GM18873 (cell line): ENCODE results near the gene OCA2.
"Not testable (repeated sequence)": the region's sequence is repeated elsewhere in the genome, so short reads cannot be mapped to it uniquely, and the experiment has no call there.

Source experiments
- ATAC-seq: cut with Tn5 transposase; IDR thresholded peaks from one replicate; pipeline ENCODE4 v1.9.1; 2021; ENCODE audit warnings: mild to moderate bottlenecking, moderate library complexity, moderate number of reproducible peaks; ENCODE audit not compliant: unreplicated experiment, low FRiP score

The OCA2 gene

DNA sequence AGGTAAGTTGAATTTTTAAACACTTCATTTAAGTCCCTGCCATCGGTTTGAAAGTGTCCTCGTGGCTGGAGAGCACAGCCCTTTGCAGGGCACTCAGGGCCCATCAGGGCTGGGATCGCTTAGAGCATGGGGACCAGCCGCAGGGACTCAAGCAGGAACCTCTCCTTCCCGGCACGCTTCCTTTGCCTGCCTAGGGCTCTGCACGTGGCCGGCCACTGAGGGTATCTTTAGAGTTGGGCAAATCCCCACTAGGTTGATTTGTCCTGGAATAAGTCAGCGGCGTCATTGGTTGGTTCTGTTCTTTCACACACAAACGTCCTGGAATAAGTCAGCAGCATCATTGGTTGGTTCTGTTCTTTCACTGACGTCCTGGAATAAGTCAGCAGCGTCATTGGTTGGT lies 131.6 kb downstream of the OCA2 start:
- ATAC-seq: no peak

- no peak for ATAC-seq
These were observed 133.6 kb downstream of the OCA2 start for GRCh38 chr15:27965546-27965945.

DNA sequence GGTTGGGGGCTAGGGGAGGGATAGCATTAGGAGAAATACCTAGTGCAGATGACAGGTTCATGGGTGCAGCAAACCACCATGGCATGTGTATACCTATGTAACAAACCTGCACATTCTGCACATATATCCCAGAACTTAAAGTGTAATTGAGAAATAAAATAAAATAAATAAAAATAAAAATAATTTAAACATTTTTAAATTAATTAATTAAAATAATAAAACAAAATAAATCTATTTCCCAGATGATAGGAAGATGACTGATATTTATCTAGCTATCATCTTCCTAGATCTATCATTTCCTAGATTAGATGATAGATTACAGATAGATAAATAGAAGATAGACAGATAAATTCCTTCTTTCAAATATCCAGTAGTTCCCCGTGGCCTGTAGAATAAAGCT lies 137.3 kb downstream of the OCA2 start:
- no peak for ATAC-seq

GRCh38 chr15:27958911-27959578 lies 140.1 kb downstream of the OCA2 start:
- ATAC-seq: no peak

DNA sequence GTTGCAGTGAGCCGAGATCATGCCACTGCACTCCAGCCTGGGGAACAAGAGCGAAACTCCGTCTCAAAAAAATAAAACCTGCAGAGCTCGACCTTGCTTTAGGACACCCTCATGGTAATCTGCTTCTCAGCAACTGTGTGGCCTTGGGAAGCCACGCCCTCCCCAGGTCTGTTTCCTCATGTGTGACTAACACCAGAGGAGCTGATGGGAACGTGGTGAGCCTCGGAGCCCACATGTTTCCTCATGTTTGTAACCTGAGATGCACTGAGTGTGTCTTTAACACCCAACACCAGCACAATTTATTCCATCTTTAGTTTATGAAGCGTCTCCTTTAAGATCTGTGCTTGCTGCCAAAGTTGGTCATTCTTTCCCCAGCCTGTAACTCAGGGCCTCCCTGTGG lies 142.8 kb downstream of the OCA2 start:
- no peak for ATAC-seq

GRCh38 chr15:27955087-27955486 lies 144.0 kb downstream of the OCA2 start:
- no peak for ATAC-seq

DNA sequence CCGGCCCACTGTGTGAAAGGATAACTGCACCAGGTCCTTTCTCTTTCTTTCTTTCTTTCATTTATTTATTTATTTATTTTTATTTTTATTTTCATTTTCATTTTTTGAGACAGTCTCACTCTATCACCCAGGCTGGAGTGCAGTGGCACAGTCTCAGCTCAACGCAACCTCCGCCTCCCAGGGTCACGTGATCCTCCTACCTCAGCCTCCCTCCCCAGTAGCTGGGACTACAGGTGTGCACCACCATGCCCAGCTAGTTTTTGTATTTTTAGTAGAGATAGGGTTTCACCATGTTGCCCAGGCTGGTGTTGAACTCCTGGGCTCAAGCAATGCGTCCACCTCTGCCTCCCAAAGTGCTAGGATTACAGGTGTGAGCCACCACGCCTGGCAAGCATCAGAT lies 146.5 kb downstream of the OCA2 start:
- not testable (repeated sequence) for ATAC-seq

GRCh38 chr15:27951191-27951890 lies 147.8 kb downstream of the OCA2 start:
- ATAC-seq: no peak

- ATAC-seq: no peak
These were observed 150.0 kb downstream of the OCA2 start for GRCh38 chr15:27949089-27949488.

- ATAC-seq: no peak
These were observed 159.9 kb downstream of the OCA2 start for GRCh38 chr15:27939246-27939645.

- ATAC-seq: no peak
These were observed 161.3 kb downstream of the OCA2 start for GRCh38 chr15:27937851-27938250.

DNA sequence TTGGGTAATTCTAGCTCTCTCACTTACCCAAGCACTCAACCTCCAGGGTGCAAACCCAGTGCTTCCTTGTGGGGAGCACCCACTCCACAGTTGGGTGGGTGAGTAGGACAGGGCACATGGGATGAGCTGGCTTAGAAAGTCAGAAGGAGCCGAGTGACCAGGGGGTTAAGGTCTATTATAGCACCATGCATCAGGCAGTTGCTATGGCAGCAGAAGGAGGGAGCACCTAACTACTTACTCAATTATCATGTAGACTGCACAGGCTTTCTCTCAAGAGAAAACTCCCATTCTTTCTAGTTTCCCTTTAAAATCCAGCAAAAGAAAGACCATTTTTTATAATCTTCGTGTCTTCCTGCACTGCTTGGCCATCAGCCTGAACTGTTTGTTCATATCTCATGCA lies 163.0 kb downstream of the OCA2 start:
- no peak for ATAC-seq

DNA sequence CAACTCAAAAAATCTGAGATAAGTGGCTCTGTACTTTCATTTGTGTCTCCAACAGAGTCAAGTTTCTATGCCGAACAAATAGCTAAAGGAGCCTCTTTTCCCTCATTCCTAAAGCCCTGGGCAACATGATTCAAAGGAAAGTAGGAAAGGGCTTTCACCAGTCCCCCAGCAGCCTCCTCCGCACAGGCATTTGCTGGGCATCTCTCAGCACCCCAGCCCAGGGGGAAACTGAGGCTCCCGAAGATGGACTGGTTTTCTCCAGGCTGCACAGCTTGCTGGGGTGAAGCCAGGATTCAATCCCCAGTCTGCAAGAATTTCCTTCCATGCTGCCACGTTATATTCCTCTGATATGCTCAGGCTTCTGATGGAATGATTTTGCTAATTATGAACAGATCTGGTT lies 163.8 kb downstream of the OCA2 start:
- no peak for ATAC-seq

DNA sequence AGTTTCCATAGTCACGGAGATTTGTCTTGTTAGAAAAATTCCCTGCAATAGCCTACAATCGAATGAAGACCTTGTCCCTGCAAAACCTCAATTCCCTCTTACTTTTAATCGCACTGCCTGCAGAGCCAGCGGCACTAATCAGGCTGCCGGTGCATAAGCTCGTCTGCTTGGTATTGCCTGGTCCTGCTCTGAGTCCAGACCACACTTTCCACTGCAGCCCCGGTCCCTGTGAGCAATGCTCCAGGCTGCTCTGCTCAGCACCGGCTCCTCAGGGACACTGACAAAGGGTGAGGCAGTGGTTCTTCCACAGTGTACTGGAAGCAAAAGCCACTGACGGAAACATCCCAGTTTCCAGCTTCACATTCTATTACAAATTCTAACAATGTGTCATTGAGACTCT lies 164.3 kb downstream of the OCA2 start:
- no peak for ATAC-seq

DNA sequence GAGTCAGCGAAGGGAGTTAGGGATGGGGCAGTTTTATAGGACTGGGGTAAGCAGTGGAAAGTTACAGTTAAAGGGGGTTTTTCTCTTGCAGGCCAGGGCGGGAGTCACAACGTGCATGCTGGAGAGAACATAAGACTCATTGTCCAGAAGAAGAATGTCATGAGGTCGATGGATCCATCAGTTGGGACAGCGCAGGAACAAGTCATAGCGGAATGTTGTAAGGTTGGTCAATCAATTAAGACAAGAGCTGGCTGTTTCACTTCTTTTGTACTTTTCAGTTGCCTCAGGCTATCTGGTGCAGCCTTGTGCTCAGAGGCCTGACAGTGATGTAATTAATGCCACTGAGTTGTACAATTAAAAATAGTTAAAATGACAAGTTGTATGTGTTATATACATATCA lies 165.6 kb downstream of the OCA2 start:
- ATAC-seq: no peak

DNA sequence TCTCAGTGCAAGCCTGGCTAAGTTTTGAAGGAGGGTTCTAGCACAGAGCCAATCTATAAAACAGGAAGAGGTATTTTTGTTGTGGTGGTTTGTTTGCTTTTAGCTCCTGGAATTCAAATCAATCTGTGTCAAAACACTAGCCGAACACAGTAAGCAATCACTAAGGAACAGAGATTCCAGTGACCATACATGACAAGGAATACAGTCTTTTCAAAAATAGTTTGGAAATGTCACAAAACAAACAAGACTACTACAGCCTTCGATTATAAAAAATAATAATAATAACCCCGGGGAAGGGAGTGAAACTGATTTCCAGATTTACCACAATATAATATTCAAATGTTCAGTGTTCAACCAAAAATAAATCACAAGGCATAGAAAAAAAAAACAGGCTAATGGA lies 166.5 kb downstream of the OCA2 start:
- ATAC-seq: no peak

DNA sequence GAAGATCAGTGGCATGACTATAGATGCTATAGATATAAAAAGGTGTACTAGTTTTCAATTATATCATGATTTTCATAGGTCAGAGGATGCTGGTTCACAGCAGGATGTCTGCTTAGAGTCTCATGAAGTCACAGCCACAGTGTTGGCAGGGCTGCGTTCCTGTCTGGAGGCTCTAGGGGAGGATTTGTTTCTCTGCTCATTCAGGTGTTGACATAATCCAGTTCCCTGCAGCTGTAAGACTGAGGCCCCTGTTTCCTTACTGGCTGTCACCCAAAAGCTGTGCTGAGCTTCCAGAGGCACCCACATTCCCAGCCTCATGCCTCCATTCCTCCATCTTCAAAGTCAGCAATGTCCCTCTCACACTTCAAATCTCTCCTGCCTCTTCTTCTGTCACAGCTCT lies 170.7 kb downstream of the OCA2 start:
- ATAC-seq: no peak

GRCh38 chr15:27912283-27912682 lies 186.8 kb downstream of the OCA2 start:
- ATAC-seq: no peak

DNA sequence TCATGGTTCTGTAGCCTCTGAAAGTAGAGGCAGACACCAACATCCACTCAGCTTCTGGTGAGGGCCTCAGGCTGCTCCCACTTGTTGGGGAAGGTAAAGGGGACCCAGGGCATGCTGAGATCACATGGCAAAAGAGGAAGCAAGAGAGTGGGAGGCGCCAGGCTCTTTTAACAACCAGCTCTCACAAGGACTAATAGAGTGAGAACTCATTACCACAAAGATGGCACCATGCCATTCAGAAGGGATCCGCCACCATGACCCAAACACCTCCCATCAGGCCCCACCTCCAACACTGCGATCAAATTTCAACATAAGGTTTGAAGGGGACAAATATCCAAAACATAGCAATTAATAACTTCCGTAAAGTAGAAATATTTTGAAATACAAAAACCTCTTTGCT lies 192.3 kb downstream of the OCA2 start:
- no peak for ATAC-seq

GRCh38 chr15:27903405-27903804 lies 195.7 kb downstream of the OCA2 start:
- ATAC-seq: no peak

GRCh38 chr15:27902680-27903385 lies 196.3 kb downstream of the OCA2 start:
- no peak for ATAC-seq
